HG03280 (cell line): Measurements from ENCODE around the gene RMND5B.
A peak's percentile ranks its signal among the peaks of the same experiment; 100 is the strongest.

Source experiments
- ATAC-seq: cut with Tn5 transposase; IDR thresholded peaks from one replicate; pipeline ENCODE4 v1.9.1; 2021; ENCODE audit warnings: mild to moderate bottlenecking, moderate library complexity; ENCODE audit not compliant: unreplicated experiment

RMND5B gene

DNA sequence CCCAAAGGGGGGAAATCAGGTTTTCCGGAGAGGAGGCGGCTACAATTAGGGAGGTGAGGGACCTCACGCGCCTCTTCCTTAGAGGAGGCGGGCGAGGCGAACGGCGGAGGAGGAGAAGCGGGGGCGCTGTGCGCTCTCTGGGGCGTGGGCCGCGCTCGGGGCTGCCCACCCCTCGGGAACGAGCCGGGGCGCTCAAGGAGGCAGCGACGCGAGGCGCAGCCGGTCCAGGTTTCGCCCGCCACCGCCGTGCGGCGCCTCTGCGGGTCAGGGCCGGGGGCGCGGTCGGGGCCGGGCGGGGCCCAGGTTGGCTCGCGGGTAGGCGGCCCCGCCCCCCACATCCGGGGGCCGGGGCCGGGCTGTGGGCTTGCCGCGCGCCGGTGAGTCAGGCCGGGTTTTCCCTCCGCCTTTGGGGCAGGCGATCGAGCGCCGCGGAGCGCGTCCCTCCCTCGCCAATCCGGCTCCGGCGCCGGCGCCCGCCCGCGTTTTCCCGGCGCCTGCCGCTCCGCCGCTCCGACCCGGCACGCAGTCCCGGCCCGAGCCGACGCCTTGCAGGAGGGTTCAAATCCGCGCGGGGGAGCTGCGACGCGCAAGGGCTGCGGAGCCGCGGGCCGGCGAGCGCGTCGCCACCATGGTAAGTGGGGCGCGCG is 17.6 kb upstream of the RMND5B start, which contains the start of gene N4BP3:
Gene N4BP3, plus strand, starts transcription at position 392 of the 647 bp plus-strand sequence. CDS start 6,052 bp downstream, outside the sequence.
- ATAC-seq, result peak; percentile 73

DNA sequence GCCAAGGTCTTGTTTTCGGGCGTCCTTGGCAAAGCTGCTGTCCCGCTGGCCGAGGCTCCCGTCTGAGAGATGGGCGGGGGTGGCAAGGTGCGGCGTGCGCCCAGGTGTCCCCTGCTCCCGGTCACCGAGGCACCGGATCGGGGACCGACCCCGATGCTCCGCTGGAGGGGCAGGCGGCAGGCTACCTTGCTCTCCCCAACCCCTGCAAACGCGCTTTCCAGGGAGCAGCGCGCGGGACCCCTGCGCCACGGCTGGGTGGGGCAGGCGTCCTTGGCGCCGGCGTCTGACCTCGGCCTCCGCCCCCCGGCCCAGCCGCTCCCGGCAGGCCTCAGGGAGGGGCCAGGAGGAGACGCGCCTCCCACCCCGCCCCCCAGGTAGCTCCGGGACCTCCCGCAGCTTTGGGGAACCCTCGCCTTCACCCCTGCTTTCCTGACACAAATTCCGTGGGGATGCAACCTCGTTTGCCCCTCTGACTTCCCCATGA is 16.9 kb upstream of the RMND5B start:
- ATAC-seq, result peak; percentile 12

- ATAC-seq, result no peak
Observed at GRCh38 chr5:178114325-178115135, 16.3 kb upstream of the RMND5B start.

DNA sequence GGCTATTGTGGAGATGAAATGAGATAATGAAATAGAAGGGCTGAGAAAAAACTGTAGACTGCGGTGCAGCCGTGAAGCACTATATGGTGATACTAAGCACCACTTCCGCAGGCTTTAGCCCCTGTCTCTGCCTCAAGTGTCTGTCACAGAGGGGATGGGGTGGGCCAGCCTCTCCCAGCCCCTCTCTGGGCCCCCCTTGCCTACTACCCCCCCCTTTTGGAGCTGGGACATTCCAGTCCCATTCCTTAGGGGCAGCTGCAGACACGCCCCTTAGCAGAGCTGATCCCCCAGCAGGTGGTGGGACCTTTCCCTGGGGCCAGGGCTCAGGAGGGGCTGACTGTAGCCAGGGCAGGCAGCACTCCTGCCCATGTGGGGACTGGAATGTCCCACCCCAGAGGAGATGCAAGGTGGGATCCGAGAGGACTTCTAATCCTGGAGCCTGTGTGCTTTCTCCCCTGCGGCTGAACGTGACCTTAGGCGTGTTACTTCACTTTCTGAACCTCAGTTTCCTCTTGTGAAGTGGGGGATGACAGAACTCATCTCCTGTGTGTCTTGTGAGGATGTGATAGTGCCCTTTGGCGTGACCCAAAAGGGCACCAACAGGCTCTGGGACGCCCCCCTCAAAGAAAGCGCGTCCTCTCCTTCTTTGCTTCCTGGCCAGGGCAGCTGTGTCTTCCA is 15.5 kb upstream of the RMND5B start:
- ATAC-seq, result no peak

DNA sequence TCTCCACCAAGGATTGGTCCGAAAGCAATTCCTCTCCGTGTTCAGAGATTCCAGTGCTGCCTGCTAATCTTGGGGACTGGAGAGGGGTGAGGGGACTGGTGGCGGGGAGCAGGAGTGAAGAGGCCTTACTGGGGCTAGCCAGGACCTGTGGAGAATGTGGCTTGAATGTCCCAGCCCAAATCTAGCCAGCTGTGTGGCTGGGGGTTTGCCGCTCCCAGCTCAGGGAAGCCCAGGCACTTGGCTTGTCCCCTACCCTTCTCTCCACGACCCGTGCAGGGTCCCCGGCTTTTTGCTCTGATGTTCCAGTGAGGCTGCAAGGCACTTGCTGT is 15.0 kb upstream of the RMND5B start:
- no peak for ATAC-seq

DNA sequence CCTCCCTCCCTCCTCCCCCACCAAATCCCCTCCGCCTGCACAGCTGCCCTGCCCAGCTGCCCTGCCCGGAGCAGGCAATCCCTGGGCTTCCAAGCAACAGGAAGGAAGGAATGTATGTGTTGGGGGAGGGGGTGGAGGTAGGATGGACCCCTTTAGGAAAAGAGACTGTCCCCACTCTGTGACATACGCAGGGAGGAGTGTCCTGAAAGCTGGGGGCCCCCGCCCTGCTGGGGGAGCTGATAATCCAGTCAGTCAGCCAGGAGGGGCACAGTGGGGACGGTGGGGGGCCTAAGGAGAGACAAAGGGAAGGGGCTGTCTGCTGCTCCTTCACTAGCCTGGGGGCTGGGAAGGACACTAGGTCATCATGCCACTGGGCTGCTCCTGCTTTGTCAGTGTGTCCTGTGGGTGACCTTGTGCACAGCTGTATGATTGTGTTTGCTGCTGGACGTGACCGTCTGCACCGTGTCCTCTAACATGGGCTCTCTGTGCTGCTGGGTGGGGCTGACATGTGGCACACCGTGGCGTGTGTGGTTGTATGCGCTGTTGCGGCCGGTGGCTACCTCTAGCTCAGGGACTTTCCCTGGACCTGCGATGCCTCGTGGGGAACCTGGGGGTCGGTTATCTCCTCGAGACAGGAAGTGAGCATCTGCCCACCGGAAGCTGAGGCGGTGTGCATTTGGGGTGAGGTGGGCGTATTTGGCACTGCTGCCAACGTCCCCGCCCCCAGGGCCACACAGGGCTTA is 14.5 kb upstream of the RMND5B start:
- ATAC-seq, result no peak

DNA sequence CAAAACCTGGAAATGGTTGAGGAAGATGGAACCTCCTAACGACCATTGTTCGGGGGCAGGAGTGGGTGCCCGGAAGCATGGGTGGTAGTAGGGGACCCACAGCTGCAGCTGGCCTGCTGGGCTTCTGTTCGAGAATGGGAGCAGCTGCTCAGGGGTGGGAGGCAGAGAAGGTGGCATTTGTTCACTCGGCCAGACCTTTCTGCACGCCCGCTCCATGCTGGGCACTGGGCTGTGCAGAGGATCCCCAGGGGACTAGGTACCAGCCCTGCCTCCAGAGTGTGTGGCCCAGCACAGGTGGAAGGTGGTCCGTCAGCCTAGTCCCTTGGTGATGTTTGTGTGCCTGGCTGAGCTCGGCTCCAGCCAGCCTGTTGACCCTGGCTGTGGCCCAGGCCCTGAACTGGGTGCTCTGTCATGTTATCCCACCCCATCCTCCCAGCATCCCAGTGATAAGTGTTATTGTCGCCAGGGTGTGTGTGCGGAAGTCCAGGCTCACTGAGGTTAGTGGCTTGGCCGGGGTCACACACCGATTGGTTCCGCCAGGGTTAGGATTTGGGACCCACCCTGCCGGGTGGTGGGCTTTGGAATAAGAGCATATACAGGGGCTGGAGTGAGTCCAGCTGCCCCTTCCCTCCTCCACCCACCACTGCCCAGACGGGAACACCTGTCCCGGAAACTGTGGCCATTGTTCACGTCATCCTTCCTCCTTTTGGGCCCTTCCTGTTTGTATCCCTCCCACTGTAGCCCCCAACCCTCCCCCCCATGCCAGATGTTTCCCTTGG is 12.7 kb upstream of the RMND5B start:
- no peak for ATAC-seq

DNA sequence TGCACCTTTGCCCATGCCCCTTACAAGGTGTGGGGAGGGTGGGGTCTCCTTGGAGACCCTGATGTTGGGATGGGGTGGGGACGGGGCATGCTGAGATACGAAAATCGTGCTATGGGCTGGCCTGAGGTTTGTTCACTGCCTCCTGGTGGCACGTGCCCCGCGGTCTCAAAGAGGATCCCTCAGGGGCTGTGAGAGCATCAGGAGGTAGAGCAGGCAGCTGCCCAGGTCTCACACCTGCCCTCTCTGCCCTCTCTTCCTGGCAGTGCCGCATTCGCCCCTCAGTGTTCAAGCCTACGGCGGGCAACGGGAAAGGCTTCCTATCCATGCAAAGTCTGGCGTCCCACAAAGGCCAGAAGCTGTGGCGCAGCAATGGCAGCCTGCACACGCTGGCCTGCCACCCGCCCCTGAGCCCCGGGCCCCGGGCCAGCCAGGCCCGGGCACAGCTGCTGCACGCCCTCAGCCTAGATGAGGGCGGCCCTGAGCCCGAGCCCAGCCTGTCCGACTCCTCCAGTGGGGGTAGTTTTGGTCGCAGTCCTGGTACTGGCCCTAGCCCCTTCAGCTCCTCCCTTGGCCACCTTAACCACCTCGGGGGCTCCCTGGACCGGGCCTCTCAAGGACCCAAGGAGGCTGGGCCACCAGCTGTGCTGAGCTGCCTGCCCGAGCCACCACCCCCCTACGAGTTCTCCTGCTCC is 10.8 kb upstream of the RMND5B start:
- no peak for ATAC-seq

DNA sequence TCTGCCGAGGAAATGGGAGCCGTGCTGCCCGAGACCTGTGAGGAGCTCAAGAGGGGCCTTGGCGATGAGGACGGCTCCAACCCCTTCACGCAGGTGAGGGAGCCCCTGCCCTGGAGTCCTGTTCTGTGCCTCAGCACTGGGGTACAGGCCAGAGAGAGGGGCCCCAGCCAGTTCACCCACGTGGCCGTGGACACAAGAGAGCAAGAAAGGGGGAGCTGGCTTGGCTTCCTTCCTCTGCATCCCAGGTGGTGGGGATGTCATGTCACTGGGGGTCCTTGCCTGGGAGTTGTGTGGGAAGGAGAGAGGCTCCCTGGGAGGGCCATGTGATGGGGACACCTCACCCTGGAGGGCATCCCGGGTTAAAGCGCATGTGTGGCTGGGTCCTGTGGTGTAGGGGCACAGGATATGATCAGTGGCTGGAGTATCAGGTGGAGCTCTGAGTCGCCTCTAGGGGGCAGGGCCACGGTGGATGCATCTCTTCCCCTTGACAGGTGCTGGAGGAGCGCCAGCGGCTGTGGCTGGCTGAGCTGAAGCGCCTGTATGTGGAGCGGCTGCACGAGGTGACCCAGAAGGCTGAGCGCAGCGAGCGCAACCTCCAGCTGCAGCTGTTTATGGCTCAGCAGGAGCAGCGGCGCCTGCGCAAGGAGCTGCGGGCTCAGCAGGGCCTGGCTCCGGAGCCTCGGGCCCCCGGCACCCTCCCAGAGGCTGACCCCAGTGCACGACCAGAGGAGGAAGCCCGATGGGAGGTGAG is 10.0 kb upstream of the RMND5B start:
- ATAC-seq, result peak; percentile 88

DNA sequence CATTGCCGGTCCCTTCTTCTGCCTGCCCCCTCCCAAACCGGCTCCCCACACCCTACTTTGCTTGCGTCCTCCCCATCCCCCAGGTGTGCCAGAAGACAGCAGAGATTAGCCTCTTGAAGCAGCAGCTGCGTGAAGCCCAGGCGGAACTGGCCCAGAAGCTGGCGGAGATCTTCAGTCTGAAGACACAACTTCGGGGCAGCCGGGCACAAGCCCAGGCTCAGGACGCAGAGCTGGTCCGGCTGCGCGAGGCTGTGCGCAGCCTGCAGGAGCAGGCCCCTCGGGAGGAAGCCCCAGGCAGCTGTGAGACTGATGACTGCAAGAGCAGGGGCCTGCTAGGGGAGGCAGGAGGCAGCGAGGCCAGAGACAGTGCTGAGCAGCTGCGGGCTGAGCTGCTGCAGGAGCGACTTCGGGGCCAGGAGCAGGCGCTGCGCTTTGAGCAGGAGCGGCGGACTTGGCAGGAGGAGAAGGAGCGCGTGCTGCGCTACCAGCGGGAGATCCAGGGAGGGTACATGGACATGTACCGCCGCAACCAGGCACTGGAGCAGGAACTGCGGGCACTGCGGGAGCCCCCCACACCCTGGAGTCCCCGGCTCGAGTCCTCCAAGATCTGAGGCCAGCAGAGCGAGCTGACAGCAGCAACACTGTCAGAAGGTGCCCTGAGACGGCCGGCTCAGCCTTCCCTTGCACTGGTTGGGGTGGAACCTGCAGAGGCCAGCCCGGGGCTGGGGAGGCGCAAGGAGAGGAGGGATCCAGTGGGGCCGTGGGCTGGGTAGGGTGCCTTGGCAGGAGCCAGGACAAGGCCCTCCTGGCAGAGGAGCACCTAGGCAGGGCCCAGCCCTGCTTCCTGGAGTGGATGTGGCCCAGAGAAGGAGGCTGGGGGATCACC is 9.2 kb upstream of the RMND5B start:
- no peak for ATAC-seq

GRCh38 chr5:178122346-178122745 is 8.5 kb upstream of the RMND5B start:
- no peak for ATAC-seq

- ATAC-seq, result no peak
Observed at GRCh38 chr5:178123094-178123965, 7.5 kb upstream of the RMND5B start.

DNA sequence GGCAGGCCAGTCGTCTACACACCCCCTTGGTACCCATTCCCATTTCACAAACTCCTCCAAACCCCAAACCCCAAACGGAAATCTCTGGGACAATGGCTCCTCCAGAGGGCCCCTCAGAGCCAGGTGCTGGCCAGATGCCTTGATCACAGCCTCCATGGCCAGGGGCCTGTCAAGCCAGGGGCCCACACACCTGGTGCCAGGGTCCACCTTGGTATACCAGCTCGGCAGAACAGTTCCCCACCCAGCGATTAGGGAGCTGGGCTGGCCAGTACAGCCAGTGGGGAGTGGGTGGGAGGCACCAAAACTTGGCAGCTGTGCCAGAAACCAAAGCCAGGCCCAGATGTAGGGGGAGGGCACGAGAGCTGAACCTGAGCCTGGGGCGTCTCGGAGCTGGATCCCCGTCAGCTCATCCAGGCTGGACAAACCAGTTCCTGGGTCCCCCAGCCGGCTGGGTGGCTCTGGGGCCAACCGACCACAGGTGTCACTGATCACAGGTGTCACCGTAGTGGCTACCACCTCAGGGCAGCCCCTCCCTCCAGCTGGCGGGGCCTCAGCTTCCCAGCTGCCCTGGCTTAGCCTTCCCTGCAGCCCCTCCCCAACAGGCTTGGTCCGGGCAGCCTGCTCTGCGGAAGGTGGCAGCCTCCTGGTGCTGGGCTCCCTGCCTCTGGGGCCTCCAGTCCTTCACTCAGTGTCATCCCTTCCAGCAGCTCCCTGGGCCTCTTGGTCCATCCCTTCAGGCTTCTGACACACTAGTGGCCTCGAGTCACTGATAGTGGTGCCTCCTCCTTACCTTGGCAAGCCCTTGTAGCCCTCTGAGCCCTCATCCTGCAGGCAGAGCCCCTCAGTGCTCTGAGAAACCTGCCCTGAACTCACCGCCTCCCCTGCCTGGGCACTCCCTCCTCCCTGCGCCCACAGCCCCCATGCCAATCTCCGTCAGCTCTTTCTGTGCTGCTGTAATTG is 6.6 kb upstream of the RMND5B start:
- no peak for ATAC-seq

DNA sequence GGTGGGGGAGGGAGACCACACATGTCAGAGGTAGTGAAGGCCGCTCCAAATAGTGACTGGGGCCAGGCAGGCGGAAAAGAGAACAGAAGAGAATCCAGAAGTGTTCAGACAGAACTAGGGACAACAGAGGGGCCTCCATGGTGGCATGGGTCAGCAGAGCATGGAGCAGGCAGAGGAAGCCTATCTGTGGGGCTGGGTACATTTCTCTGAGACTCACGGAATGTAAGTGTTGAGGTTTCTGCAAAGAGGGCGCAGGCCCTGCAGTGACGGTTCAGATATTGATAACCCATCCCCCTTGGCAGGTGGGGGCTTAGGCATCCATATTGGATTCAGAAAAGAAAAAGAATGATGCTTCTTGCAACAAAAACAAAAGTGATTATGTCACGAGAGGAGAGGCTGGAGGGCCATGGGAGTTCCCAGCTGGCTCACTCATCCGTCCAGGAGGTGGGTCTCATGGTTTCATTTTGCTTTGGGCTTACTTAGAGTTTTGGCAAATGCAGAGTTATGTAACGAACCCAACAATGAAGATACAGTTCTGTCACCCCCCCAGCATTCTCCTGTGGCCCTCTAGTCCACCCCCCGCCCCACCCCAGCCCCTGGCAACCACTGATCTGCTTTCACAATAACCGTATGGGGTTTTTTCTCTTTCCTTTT is 5.4 kb upstream of the RMND5B start:
- ATAC-seq, result no peak

DNA sequence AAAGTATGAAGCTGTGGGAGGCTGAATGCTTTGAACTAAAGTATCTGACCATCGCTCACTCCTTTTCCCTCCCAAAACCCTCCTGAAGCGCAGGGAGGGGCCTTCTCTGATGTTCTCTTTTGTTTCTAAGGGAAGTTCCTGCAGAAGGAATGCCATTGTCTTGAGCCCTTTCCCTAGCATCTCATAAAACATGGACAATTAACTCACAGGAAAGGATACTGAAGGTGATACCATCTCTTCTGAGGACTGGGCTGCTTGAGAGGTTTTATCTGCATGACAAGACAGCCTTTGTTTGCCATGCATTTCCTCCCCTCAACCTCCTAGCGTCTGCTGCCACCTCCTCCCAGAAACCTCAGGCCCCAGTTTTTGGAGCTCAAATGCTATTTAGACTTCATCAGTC is 4.3 kb upstream of the RMND5B start:
- no peak for ATAC-seq
